Esophagus squamous epithelium (tissue), 4 donors: ENCODE measurements around the gene NCSTN.

Source experiments
- POLR2A ChIP-seq, 4 donors: fragments of 450-650 bp; IDR thresholded peaks; one replicate each; pipeline ENCODE4 v1.6.1; 2017; ENCODE audit warnings: antibody characterized with exemption in 4 of 4, mild to moderate bottlenecking in 4 of 4, moderate library complexity in 3 of 4
- TF ChIP-seq, protein P1 (sequence below), 6 experiments: fragments of 450-650 bp in 4 of 6; fragments of 200-600 bp in 2 of 6; sonication (generic) in 2 of 6; IDR thresholded peaks; one replicate each; pipeline ENCODE4 v1.5.1; 2016 to 2019; ENCODE audit warnings: antibody characterized with exemption in 6 of 6, mild to moderate bottlenecking in 4 of 6, moderate library complexity in 4 of 6

DNA sequence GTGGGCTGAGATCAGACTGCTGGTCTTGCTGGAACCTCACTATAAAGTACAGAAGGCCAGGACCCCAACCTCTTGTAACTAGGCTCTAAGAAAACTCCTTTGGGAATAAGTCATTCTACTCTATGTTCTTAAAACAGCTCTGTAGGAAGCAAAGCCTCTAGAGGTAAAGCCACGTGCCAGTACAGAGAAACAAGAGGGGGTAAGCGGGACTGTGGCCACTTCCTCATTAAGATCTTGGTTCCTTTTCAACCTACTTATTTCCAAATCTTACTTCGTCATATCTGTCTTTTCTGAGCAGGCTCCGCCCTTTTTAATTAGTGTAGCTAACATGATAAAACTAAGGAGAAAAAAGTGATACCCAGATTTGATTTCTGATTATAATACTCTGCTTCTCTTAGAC, 3.8 kb downstream of the NCSTN start:
- TF ChIP-seq, protein P1, sequence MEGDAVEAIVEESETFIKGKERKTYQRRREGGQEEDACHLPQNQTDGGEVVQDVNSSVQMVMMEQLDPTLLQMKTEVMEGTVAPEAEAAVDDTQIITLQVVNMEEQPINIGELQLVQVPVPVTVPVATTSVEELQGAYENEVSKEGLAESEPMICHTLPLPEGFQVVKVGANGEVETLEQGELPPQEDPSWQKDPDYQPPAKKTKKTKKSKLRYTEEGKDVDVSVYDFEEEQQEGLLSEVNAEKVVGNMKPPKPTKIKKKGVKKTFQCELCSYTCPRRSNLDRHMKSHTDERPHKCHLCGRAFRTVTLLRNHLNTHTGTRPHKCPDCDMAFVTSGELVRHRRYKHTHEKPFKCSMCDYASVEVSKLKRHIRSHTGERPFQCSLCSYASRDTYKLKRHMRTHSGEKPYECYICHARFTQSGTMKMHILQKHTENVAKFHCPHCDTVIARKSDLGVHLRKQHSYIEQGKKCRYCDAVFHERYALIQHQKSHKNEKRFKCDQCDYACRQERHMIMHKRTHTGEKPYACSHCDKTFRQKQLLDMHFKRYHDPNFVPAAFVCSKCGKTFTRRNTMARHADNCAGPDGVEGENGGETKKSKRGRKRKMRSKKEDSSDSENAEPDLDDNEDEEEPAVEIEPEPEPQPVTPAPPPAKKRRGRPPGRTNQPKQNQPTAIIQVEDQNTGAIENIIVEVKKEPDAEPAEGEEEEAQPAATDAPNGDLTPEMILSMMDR (IDR thresholded peaks at IDR 0.05): no peak
- TF ChIP-seq POLR2A (IDR thresholded peaks at IDR 0.05): no peak
